Caco-2 (cell line): ENCODE results near the gene APP. TPM values are rescaled to one million over a fixed set of nuclear protein-coding genes. Genes with fewer than 3 reads are reported as not detected.

Source experiments
- BruUV-seq: library from RNA; stranded (reverse); fragments of 400-500 nt; replicated peaks from 2 replicates; lab custom pipeline; 2021; lab: Mats Ljungman, UMichigan
- CTCF ChIA-PET: fragments of 300-600 bp; sonication (Branson Sonifier 250); formaldehyde crosslinking; loops from one replicate; lab custom pipeline; 2022; ENCODE audit warnings: antibody characterized with exemption; lab: Charles Lee
- POLR2A ChIA-PET: fragments of 300-600 bp; sonication (Branson Sonifier 250); formaldehyde crosslinking; loops from one replicate; lab custom pipeline; 2022; ENCODE audit warnings: antibody characterized with exemption; lab: Charles Lee
- DNase-seq, 2 experiments: peaks; one replicate each; pipeline versions ENCODE4 v3.0.0 to v3.0.0-alpha.2; 2020 to 2022
- H3K27me3 ChIP-seq: replicated peaks from 2 replicates; pipeline ENCODE4 v1.6.0; 2011; ENCODE audit warnings: low read length; ENCODE audit not compliant: control insufficient read depth, insufficient read depth
- H3K36me3 ChIP-seq: 2 replicates; pipeline ENCODE4 v1.5.1; 2011; ENCODE audit warnings: low read length; ENCODE audit not compliant: control insufficient read depth, insufficient read depth
- H3K4me1 ChIP-seq: fragments of 250-450 bp; sonication (Bioruptor Pico); 2 replicates; pipeline ENCODE4 v1.5.1; 2020; ENCODE audit warnings: mild to moderate bottlenecking
- H3K4me3 ChIP-seq: 2 replicates; pipeline ENCODE4 v1.5.1; 2011; ENCODE audit warnings: low read depth, mild to moderate bottlenecking, control low read depth, low read length
- H3K9me3 ChIP-seq: fragments of 250-450 bp; sonication (Bioruptor Pico); 2 replicates; pipeline ENCODE4 v1.5.1; 2020; ENCODE audit warnings: mild to moderate bottlenecking, moderate library complexity
- H3K27ac Mint-ChIP-seq: one replicate; pipeline ENCODE4 v1.8.0; 2022; ENCODE audit warnings: mixed read lengths; ENCODE audit not compliant: unreplicated experiment
- H3K27me3 Mint-ChIP-seq: one replicate; pipeline ENCODE4 v1.8.0; 2022; ENCODE audit warnings: mixed read lengths; ENCODE audit not compliant: insufficient read depth, unreplicated experiment
- H3K36me3 Mint-ChIP-seq: one replicate; pipeline ENCODE4 v1.8.0; 2022; ENCODE audit warnings: mild to moderate bottlenecking, mixed read lengths; ENCODE audit not compliant: insufficient read depth, unreplicated experiment
- H3K4me1 Mint-ChIP-seq: one replicate; pipeline ENCODE4 v1.8.0; 2022; ENCODE audit warnings: low read depth, mixed read lengths; ENCODE audit not compliant: unreplicated experiment
- H3K4me3 Mint-ChIP-seq: one replicate; pipeline ENCODE4 v1.8.0; 2022; ENCODE audit warnings: mild to moderate bottlenecking, moderate library complexity, mixed read lengths; ENCODE audit not compliant: unreplicated experiment
- H3K9me3 Mint-ChIP-seq: one replicate; pipeline ENCODE4 v1.8.0; 2022; ENCODE audit warnings: mixed read lengths; ENCODE audit not compliant: unreplicated experiment
- CTCF ChIP-seq, 2 experiments: fragments of 200-600 bp in 1 of 2; IDR thresholded peaks; 1 replicate in 1 of 2; 2 replicates in 1 of 2; pipeline versions ENCODE4 v1.5.1 to v1.8.0; 2011 to 2022; ENCODE audit warnings: antibody characterized with exemption in 1 of 2, control low read depth in 1 of 2, inconsistent platforms in 1 of 2, low read depth in 1 of 2, low read length in 1 of 2, mild to moderate bottlenecking in 1 of 2, moderate library complexity in 1 of 2; ENCODE audit not compliant: insufficient read depth in 1 of 2, severe bottlenecking in 1 of 2, unreplicated experiment in 1 of 2
- intact Hi-C: fragments of 100-400 bp; cut with micrococcal nuclease; formaldehyde crosslinking; loops from one replicate; pipeline ENCODE4 v1.10.0; 2022; ENCODE audit not compliant: unreplicated experiment
- total RNA-seq: library from RNA; stranded (reverse); gene quantifications from 2 replicates; pipeline ENCODE4 v1.2.3, GENCODE V29; 2022

APP gene
- total RNA-seq, 1 experiment from 2014 or later: 331 TPM

- Mint-ChIP-seq H3K4me1 (peaks cover 7% of the 10 kb centered on the region), H3K27me3 (no peaks in the 10 kb centered on the region), H3K36me3 (no peaks in the 10 kb centered on the region), H3K27ac (no peak overlapping the region), H3K4me3 (no peak overlapping the region), H3K9me3 (no peaks in the 10 kb centered on the region)
- Histone ChIP-seq H3K4me1 (no peaks in the 10 kb centered on the region), H3K27me3 (no peaks in the 10 kb centered on the region), H3K9me3 (no peaks in the 10 kb centered on the region), H3K36me3 (no peaks in the 10 kb centered on the region; the same call in 1 of the 2 replicates), H3K4me3 (no peak overlapping the region)
- ChIA-PET CTCF (no interaction called here), POLR2A (no interaction called here)
- DNase-seq: no peak
- no peak for TF ChIP-seq CTCF (IDR thresholded peaks at IDR 0.05; ENCODE audit: insufficient read depth in 1 of 2, low read depth in 1 of 2, low read length in 1 of 2, severe bottlenecking in 1 of 2, unreplicated experiment in 1 of 2)
- no TSS peak for BruUV-seq
- intact Hi-C loops: no loop called here
Observed at GRCh38 chr21:26080211-26080610, 90.4 kb downstream of the APP start.

GRCh38 chr21:26079366-26079765 is 91.2 kb downstream of the APP start:
- POLR2A ChIA-PET: no interaction called here

GRCh38 chr21:26077521-26077920 is 93.0 kb downstream of the APP start:
- Mint-ChIP-seq H3K36me3 (no peaks in the 10 kb centered on the region), H3K27ac (no peak overlapping the region), H3K4me1 (peaks cover 10% of the 10 kb centered on the region), H3K4me3 (no peak overlapping the region), H3K9me3 (no peaks in the 10 kb centered on the region), H3K27me3 (no peaks in the 10 kb centered on the region)
- no peak for DNase-seq
- H3K4me1 ChIP-seq: no peaks in the 10 kb centered on the region
- no peaks in the 10 kb centered on the region for H3K9me3 ChIP-seq
- no peaks in the 10 kb centered on the region; the same call in 1 of the 2 replicates for H3K36me3 ChIP-seq
- POLR2A ChIA-PET: no interaction called here
- no TSS peak for BruUV-seq
- CTCF ChIA-PET: no interaction called here
- no peak for TF ChIP-seq CTCF (IDR thresholded peaks at IDR 0.05; ENCODE audit: insufficient read depth in 1 of 2, low read depth in 1 of 2, low read length in 1 of 2, severe bottlenecking in 1 of 2, unreplicated experiment in 1 of 2)
- no peaks in the 10 kb centered on the region for H3K27me3 ChIP-seq
- intact Hi-C loops: no loop called here
- no peak overlapping the region for H3K4me3 ChIP-seq

More at GRCh38 chr21:26079366-26079765, 91.2 kb downstream of the APP start:
- intact Hi-C loops: no loop called here
- H3K27ac Mint-ChIP-seq: no peak overlapping the region
- Histone ChIP-seq H3K4me3 (no peak overlapping the region), H3K4me1 (no peaks in the 10 kb centered on the region), H3K27me3 (no peaks in the 10 kb centered on the region), H3K9me3 (no peaks in the 10 kb centered on the region), H3K36me3 (no peaks in the 10 kb centered on the region; the same call in 1 of the 2 replicates)
- no peaks in the 10 kb centered on the region for H3K36me3 Mint-ChIP-seq
- CTCF ChIA-PET: no interaction called here
- H3K9me3 Mint-ChIP-seq: no peaks in the 10 kb centered on the region
- H3K27me3 Mint-ChIP-seq: no peaks in the 10 kb centered on the region
- TF ChIP-seq CTCF (IDR thresholded peaks at IDR 0.05; ENCODE audit: insufficient read depth in 1 of 2, low read depth in 1 of 2, low read length in 1 of 2, severe bottlenecking in 1 of 2, unreplicated experiment in 1 of 2): no peak
- peaks cover 7% of the 10 kb centered on the region for H3K4me1 Mint-ChIP-seq
- DNase-seq: no peak
- no peak overlapping the region for H3K4me3 Mint-ChIP-seq
- no TSS peak for BruUV-seq
